KOPT-K1 (cell line): ENCODE measurements around the gene TUBB2B.

Source experiments
- H3K27ac ChIP-seq: fragments of 200-600 bp; sonication (generic); 2 replicates; pipeline ENCODE4 v1.5.1; 2016; ENCODE audit warnings: antibody characterized with exemption, mild to moderate bottlenecking, low read depth, low read length; ENCODE audit not compliant: poor library complexity, severe bottlenecking
- H3K36me3 ChIP-seq: fragments of 200-600 bp; sonication (generic); 2 replicates; pipeline ENCODE4 v1.5.1; 2017; ENCODE audit warnings: antibody characterized with exemption, mild to moderate bottlenecking, low read length, moderate library complexity; ENCODE audit not compliant: insufficient read depth
- H3K9me3 ChIP-seq: fragments of 200-600 bp; sonication (generic); 2 replicates; pipeline ENCODE4 v1.5.1; 2017; ENCODE audit warnings: antibody characterized with exemption, low read length, mild to moderate bottlenecking; ENCODE audit not compliant: insufficient read depth, poor library complexity, severe bottlenecking

Gene TUBB2B

GRCh38 chr6:3176562-3177355 is 50.7 kb downstream of the TUBB2B start:
- no peaks in the 10 kb centered on the region for H3K36me3 ChIP-seq
- H3K27ac ChIP-seq = no peak overlapping the region
- no peaks in the 10 kb centered on the region for H3K9me3 ChIP-seq

- no peaks in the 10 kb centered on the region for H3K9me3 ChIP-seq
- H3K36me3 ChIP-seq = no peaks in the 10 kb centered on the region
- H3K27ac ChIP-seq = no peak overlapping the region
Observed at GRCh38 chr6:3175715-3176402, 51.6 kb downstream of the TUBB2B start.
